ENCODE measurements around the gene ATG101.
A peak's percentile ranks its signal among the peaks of the same experiment; 100 is the strongest.

DNA sequence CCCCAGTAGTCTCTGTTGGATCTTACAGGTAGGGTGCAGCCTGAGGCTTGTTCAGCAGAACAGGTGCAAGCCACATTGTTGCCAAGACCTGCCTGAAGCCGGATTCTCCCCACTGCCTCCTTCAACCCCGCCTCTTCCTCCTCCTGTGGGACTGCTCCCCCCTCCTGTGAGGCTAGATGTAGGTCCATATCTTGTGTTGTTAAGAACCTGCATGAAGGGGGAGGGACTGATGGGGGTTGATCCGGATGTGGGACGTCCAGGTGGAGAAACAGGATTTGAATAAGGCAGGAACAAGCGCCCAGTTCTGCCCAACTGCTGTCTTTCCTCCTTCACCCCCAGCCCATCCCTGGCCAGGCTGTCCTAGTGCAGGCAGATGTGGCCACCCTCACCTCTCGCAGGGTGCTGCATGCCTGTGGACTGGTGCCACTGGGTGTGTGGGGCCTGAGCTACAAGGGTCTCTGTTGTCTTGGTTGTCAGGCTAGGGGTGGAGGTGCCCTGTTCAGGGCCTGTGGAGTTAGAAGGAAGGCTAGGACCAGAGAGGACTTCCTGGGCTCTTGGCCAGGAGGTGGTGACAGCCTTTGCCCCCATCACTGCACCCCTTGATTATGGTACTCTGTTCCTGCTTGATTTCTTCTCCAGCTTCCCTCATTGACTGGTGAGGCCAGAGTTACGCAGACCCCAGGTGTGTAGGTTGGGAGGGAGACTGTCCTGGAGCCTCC lies 17.2 kb upstream of the ATG101 start:
- TF ChIP-seq, protein P1, sequence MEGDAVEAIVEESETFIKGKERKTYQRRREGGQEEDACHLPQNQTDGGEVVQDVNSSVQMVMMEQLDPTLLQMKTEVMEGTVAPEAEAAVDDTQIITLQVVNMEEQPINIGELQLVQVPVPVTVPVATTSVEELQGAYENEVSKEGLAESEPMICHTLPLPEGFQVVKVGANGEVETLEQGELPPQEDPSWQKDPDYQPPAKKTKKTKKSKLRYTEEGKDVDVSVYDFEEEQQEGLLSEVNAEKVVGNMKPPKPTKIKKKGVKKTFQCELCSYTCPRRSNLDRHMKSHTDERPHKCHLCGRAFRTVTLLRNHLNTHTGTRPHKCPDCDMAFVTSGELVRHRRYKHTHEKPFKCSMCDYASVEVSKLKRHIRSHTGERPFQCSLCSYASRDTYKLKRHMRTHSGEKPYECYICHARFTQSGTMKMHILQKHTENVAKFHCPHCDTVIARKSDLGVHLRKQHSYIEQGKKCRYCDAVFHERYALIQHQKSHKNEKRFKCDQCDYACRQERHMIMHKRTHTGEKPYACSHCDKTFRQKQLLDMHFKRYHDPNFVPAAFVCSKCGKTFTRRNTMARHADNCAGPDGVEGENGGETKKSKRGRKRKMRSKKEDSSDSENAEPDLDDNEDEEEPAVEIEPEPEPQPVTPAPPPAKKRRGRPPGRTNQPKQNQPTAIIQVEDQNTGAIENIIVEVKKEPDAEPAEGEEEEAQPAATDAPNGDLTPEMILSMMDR (IDR thresholded peaks at IDR 0.05 in 4 of 5, conservative IDR thresholded peaks at IDR 0.05 in 1 of 5), result no peak
- TF ChIP-seq POLR2A (IDR thresholded peaks at IDR 0.05), result peak in 1 of 2 donors; percentile 4
